ENCODE results near the gene UQCC3. TPM values are rescaled to one million over a fixed set of nuclear protein-coding genes. Genes with fewer than 3 reads are reported as not detected.

Gene UQCC3
- total RNA-seq, 2 donors from 2014 or later: 9.2 to 11.1 TPM

- TF ChIP-seq, protein P1, sequence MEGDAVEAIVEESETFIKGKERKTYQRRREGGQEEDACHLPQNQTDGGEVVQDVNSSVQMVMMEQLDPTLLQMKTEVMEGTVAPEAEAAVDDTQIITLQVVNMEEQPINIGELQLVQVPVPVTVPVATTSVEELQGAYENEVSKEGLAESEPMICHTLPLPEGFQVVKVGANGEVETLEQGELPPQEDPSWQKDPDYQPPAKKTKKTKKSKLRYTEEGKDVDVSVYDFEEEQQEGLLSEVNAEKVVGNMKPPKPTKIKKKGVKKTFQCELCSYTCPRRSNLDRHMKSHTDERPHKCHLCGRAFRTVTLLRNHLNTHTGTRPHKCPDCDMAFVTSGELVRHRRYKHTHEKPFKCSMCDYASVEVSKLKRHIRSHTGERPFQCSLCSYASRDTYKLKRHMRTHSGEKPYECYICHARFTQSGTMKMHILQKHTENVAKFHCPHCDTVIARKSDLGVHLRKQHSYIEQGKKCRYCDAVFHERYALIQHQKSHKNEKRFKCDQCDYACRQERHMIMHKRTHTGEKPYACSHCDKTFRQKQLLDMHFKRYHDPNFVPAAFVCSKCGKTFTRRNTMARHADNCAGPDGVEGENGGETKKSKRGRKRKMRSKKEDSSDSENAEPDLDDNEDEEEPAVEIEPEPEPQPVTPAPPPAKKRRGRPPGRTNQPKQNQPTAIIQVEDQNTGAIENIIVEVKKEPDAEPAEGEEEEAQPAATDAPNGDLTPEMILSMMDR (conservative IDR thresholded peaks at IDR 0.05): no peak
- 2 to 3% methylated on average over 55 to 73 of the region's 73 CpGs for WGBS, 2 experiments (ENCODE audit: insufficient coverage in 1 of 2, insufficient read length in 1 of 2)
- peak overlapping the region; percentile 87 for H3K27ac ChIP-seq (ENCODE audit: low read depth, low read length)
- Mint-ChIP-seq H3K27me3 (ENCODE audit: insufficient read depth) (no peaks in the 10 kb centered on the region), H3K27ac (peak overlapping the region; percentile 95), H3K4me1 (peaks cover 40% of the 10 kb centered on the region), H3K36me3 (ENCODE audit: low read depth) (peaks cover 30% of the 10 kb centered on the region), H3K9me3 (no peaks in the 10 kb centered on the region), H3K4me3 (peak overlapping the region; percentile 83)
- DNase-seq: peak; percentile 97
- H3K4me3 ChIP-seq (ENCODE audit: low read length): peak overlapping the region; percentile 97
- H3K4me1 ChIP-seq (ENCODE audit: control insufficient read depth, insufficient read depth, low read length): peaks cover 27% of the 10 kb centered on the region
- peaks cover 50% of the 10 kb centered on the region for H3K36me3 ChIP-seq (ENCODE audit: control insufficient read depth, insufficient read depth, low read length)
- peak overlapping the region; percentile 96 for H3K9ac ChIP-seq (ENCODE audit: extremely low read depth, low read length, poor library complexity, severe bottlenecking)
- H3K27me3 ChIP-seq (ENCODE audit: control insufficient read depth, insufficient read depth, low read length, poor library complexity, severe bottlenecking): no peaks in the 10 kb centered on the region
- H3K9me3 ChIP-seq (ENCODE audit: control insufficient read depth, low read length): no peaks in the 10 kb centered on the region
Observed at GRCh38 chr11:62705880-62706849, 34.7 kb downstream of the UQCC3 start.

GRCh38 chr11:62706850-62707247, 35.4 kb downstream of the UQCC3 start:
- Histone ChIP-seq H3K27me3 (ENCODE audit: control insufficient read depth, insufficient read depth, low read length, poor library complexity, severe bottlenecking) (no peaks in the 10 kb centered on the region), H3K9me3 (ENCODE audit: control insufficient read depth, low read length) (no peaks in the 10 kb centered on the region), H3K4me1 (ENCODE audit: control insufficient read depth, insufficient read depth, low read length) (peaks cover 27% of the 10 kb centered on the region), H3K27ac (ENCODE audit: low read depth, low read length) (peak overlapping the region; percentile 81), H3K36me3 (ENCODE audit: control insufficient read depth, insufficient read depth, low read length) (peaks cover 52% of the 10 kb centered on the region), H3K4me3 (ENCODE audit: low read length) (peak overlapping the region; percentile 97), H3K9ac (ENCODE audit: extremely low read depth, low read length, poor library complexity, severe bottlenecking) (peak overlapping the region; percentile 48)
- H3K27ac Mint-ChIP-seq: peak overlapping the region; percentile 94
- TF ChIP-seq, protein P1 (conservative IDR thresholded peaks at IDR 0.05): no peak
- DNase-seq: no peak
- H3K4me3 Mint-ChIP-seq: peak overlapping the region; percentile 83
- no peaks in the 10 kb centered on the region for H3K27me3 Mint-ChIP-seq (ENCODE audit: insufficient read depth)
- peaks cover 40% of the 10 kb centered on the region for H3K4me1 Mint-ChIP-seq
- 21 to 44% methylated on average over 3 to 8 of the region's 8 CpGs for WGBS, 2 experiments (ENCODE audit: insufficient coverage in 1 of 2, insufficient read length in 1 of 2)
- H3K9me3 Mint-ChIP-seq: no peaks in the 10 kb centered on the region
- H3K36me3 Mint-ChIP-seq (ENCODE audit: low read depth): peaks cover 27% of the 10 kb centered on the region

DNA sequence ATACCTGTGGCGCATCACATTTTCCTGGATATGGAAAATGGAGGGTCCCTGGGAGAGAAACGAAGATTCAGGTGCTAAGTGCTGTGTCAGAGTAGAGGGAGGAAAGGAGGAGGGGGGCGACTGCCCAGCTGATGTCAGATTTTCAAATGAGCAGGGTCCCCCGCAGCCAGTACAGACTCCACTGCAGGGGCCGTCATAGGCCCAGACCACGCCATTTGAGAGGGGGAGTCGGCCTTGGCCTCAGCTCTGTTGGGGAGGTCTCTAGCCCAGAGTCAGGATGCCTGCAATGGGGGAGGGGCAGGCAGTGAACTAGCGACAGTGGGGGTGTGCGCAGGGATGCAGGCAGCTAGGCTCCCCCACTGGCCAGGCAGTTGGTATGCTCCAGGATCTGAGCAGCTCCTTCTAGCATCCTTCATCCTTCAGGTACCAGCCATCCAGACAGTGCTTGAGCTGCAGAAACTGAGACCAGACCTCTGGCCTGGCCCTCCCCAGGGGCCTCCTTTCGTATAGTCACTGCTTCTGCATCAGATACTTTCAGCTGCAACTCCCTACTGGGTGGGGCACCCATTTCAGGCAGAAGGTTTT, 35.9 kb downstream of the UQCC3 start, which contains the start of the genes BSCL2 and GNG3:
TSS of gene BSCL2 (minus strand) at position 148 of the 585 bp plus-strand sequence. CDS start 229 bp downstream, outside the sequence.
TSS of gene GNG3 (plus strand) at position 400 of the 585 bp plus-strand sequence. CDS start 620 bp downstream, outside the sequence.
- Mint-ChIP-seq H3K4me1 (peaks cover 40% of the 10 kb centered on the region), H3K4me3 (peak within 1 kb of the TSS; percentile 83), H3K27me3 (ENCODE audit: insufficient read depth) (no peaks in the 10 kb centered on the region), H3K27ac (peak within 1 kb of the TSS; percentile 97), H3K36me3 (ENCODE audit: low read depth) (peaks cover 25% of the 10 kb centered on the region), H3K9me3 (no peaks in the 10 kb centered on the region)
- DNase-seq: peak; percentile 99
- TF ChIP-seq, protein P1 (conservative IDR thresholded peaks at IDR 0.05): no peak
- H3K27me3 ChIP-seq (ENCODE audit: control insufficient read depth, insufficient read depth, low read length, poor library complexity, severe bottlenecking): no peaks in the 10 kb centered on the region
- peak within 1 kb of the TSS; percentile 48 for H3K9ac ChIP-seq (ENCODE audit: extremely low read depth, low read length, poor library complexity, severe bottlenecking)
- 29 to 38% methylated on average over 8 to 9 of the region's 10 CpGs for whole genome bisulfite sequencing, 2 experiments (ENCODE audit: insufficient coverage in 1 of 2, insufficient read length in 1 of 2)
- H3K4me1 ChIP-seq (ENCODE audit: control insufficient read depth, insufficient read depth, low read length): peaks cover 27% of the 10 kb centered on the region
- peak within 1 kb of the TSS; percentile 97 for H3K4me3 ChIP-seq (ENCODE audit: low read length)
- H3K27ac ChIP-seq (ENCODE audit: low read depth, low read length): peak within 1 kb of the TSS; percentile 81
- H3K9me3 ChIP-seq (ENCODE audit: control insufficient read depth, low read length): no peaks in the 10 kb centered on the region
- peaks cover 52% of the 10 kb centered on the region for H3K36me3 ChIP-seq (ENCODE audit: control insufficient read depth, insufficient read depth, low read length)

Measured in endodermal cell (in vitro differentiated cells).